ENCODE results near the gene MAB21L1. TPM values are rescaled to one million over a fixed set of nuclear protein-coding genes. Genes with fewer than 3 reads are reported as not detected.

MAB21L1 gene
- total and polyA plus RNA-seq, 2 of the 8 experiments (the other 6 are each of a cell fraction or from before 2014, with no cell fraction given), result not detected

- TF ChIP-seq TAF7 (optimal IDR thresholded peaks at IDR 0.05; ENCODE audit: borderline replicate concordance, low read depth, low read length) (no peak), SIRT6 (IDR thresholded peaks at IDR 0.05; ENCODE audit: low read length) (no peak), KDM1A (IDR thresholded peaks at IDR 0.05; ENCODE audit: borderline replicate concordance, low read length) (no peak), GABPA (IDR thresholded peaks at IDR 0.05; ENCODE audit: borderline replicate concordance, insufficient read depth, low read length) (no peak), SP2 (IDR thresholded peaks at IDR 0.05; ENCODE audit: low read length) (no peak)
Measured at GRCh38 chr13:35485424-35485823, 8.9 kb upstream of the MAB21L1 start (continued).

Measured in H1 (cell line).